Fibroblast of upper back skin (primary cell): Measurements from ENCODE around the gene WDR46.

Source experiments
- DNase-seq: peaks from one replicate; pipeline ENCODE4 v3.0.0-alpha.2; 2013

WDR46 gene

GRCh38 chr6:33313105-33313708, 24.2 kb upstream of the WDR46 start:
- DNase-seq, result no peak

DNA sequence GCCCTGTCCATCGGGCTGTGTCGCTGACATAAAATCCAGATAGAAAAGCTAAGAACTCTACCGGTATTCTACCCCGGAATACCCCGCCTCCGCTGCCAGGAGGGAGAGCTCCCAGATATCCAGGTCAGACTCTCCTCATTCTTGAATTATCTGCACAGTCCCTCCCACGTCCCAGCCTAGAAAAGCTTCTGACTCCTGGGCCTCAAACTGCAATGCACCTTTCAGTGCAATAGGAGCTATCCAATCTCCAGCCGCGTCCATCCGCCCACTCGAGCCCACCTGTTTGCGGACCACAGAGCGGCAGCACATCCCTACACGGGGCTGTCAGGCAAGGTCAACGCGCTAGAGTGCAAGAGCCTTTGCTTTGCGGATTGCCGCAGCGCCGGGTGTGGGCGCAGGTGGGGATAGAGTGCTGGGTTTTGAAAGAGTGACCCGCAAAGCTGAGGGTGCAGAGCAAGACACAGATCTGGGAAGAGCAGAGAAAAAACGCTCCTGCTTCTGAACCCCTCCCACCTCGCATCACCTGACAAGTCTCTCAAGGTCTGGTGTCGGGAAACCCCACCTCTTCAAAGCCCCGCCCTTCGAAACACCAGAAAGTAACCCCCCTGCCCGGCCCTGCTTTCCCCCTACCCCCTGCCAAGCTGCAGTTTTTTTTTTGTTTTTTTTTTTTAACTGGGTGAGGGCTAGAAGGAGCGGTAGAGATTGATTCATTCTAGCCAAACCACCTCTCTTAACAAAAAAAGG, 23.5 kb upstream of the WDR46 start:
- DNase-seq, result peak; percentile 55

GRCh38 chr6:33306356-33306755, 17.3 kb upstream of the WDR46 start:
- DNase-seq, result no peak

- no peak for DNase-seq
These were observed 16.0 kb upstream of the WDR46 start for GRCh38 chr6:33305052-33305451.

GRCh38 chr6:33304216-33304615, 15.2 kb upstream of the WDR46 start:
- DNase-seq, result no peak

DNA sequence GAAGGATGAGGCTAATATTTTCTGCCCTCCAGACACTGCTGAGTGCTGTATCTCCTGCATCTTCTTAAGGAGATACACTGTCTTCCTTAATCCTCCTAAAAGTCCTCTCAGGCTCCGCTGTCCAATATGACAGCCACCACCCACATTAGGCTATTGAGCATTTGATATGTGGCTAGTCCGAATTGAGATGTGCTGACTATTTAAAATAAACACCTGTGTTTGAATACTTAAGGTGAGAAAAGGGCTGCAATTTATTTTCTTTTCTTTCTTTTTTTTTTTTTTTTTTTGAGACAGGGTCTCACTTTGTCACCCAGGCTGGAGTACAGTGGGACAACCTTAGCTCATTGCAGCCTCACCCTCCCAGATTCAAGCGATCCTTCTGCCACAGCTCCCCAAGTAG, 12.8 kb upstream of the WDR46 start:
- DNase-seq, result no peak

DNA sequence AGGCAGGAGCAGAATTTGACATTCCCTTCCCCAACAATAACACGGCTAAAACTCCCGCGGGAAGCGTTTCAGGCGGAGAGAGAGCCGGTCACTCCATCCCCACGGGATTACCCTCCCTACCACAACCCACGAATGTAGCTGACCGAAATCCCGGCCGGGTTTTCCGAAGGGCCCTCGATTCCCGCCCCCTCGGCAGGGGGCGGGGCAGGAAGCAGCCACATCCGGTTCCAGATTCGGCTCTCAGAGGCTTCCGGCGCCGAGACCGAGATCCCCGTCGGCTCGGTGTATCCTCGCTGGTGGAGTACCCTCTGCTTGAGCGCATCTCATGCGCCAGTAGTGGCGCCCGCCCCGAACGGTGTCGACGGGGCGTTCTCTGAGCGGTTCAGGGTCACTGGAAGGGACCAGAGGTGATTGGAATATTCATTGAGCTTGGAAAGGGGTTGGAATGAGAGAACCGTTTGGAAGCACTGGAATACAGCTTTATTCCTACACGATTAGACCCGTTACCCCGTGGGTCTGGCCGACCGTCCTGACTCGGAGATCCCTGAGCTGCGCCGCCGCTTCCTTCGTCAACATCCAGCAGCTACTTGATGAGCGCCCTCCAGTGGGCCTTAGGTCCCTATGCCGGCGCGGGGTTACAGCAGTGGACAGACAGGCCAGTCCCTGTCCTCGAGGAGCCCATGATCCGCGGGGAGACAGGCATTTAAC, 10.4 kb upstream of the WDR46 start:
- peak; percentile 91 for DNase-seq

GRCh38 chr6:33298773-33299236, 9.8 kb upstream of the WDR46 start, which contains the start of gene RGL2:
TSS of gene RGL2 (minus strand) at chr6:33298942. CDS start at chr6:33298610, 332 bp downstream.
- DNase-seq, result peak; percentile 57

GRCh38 chr6:33297956-33298772, 9.1 kb upstream of the WDR46 start:
- peak; percentile 74 for DNase-seq

- DNase-seq, result no peak
These were observed 8.4 kb upstream of the WDR46 start for GRCh38 chr6:33297406-33297955.

DNA sequence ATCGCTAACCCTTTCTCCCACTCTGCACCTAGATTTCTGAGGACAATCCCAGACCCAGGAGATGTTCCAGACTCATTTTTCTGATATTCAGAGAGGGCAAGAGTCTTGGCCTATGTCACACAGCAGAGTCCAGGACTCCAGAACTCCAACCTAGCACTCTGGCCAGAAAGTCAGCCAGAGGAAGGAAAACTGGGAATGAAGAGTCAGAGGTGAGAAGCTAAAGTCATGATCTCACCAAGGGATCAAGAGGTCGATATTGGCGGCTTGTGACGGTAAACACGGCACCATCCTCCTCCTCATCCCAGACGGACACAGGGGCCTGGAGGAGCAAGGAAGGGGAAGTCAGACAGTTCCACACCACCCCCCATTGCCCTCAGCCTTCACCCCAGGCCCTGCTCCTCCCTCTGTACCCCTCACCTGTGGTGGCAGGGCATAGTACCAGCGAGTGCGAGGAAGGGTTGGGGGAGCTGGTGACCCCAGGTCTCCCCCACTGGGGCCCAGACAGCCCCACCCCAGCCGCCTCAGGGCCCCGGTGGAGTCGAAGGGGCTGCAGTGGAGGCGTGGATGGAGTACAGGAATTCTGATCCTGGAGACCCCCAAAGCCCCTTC, 7.9 kb upstream of the WDR46 start:
- DNase-seq, result no peak

DNA sequence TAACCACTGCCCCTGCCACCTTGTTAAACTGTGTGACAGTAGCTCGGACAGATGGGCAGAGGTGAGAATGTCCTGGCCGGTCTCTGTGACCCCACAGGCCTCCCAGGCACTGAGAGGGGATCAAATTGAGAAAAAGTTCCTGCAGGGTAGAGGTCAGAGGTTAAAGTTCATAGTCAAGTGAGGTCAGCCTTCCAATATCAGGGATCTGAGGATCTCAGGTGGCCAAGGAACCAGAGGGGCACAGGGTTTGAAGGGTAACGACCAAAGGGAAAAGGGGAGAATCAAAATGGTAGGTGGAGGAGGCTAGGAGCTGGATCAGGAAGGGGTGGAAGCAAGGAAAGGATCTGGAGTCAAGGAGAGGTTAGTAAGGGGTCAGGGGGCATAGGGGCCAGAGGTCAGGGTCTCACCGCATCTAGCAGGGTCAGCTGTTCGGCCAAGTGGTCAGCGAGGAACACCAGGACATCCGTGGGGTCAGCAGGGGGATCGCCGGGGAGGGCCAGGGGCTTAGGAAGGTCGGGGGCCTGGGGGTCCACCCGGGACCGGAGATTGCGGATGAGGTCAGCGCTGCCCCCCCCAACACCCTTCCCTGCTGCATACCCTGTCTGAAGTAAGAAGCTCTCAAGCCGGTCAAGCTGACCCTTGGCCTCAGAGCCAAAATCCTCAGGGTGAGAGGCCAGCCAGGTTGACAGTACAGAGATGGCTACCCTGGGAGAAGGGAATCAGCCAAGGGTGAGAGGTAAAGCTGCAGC, 6.8 kb upstream of the WDR46 start:
- no peak for DNase-seq

- DNase-seq, result no peak
These were observed 5.2 kb upstream of the WDR46 start for GRCh38 chr6:33294086-33294823.

DNA sequence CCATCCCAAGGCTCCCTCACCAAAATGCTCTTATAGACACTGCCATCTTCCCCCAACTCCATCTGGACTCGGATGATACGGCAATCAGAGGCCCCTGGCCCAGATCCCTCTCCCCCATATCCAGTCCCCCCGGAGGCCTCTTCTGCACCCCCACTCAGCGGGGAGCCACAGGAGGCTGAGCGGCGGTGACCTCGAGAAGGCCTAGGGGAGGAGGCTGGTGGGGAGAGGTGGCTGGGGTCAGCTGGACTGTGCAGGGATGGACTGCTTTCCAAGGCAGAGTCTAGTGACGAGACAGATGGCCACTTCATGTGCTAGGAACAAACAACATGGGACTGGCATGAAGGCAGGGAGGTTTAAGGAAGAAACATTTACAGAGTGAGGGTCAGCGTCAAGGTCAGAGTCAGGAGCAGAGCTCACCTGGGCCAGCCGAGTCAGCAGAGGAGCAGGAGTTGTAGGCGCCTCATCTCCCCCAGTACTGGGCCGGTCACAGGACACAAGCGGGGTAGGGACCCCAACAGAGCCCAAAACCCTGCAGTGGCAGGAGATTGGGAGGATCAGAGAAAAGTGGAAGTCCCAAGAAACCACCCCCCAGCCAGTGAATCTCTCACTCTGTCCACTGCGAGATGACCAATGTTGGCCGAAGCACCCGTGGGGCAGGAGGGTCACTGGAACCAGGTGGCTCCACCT, 4.1 kb upstream of the WDR46 start:
- DNase-seq, result no peak

DNA sequence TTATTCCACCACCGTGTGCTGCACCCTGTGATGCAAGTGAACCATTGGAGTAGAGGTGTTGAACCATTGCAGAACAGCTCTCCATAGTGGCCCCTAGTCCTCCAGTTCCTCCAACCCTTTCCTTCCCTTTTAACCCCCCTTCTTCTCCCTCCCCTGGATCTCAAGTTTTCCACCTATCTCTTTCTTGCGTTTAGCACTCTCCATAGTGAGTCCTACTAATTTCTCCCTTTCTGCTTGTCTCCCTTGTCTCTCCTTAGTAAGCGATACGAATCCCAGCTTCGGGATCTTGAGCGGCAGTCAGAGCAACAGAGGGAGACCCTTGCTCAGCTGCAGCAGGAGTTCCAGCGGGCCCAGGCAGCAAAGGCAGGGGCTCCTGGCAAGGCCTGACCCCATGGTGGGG, 1.4 kb upstream of the WDR46 start:
- no peak for DNase-seq

- DNase-seq, result no peak
These were observed 811 bp upstream of the WDR46 start for GRCh38 chr6:33289784-33290315.

DNA sequence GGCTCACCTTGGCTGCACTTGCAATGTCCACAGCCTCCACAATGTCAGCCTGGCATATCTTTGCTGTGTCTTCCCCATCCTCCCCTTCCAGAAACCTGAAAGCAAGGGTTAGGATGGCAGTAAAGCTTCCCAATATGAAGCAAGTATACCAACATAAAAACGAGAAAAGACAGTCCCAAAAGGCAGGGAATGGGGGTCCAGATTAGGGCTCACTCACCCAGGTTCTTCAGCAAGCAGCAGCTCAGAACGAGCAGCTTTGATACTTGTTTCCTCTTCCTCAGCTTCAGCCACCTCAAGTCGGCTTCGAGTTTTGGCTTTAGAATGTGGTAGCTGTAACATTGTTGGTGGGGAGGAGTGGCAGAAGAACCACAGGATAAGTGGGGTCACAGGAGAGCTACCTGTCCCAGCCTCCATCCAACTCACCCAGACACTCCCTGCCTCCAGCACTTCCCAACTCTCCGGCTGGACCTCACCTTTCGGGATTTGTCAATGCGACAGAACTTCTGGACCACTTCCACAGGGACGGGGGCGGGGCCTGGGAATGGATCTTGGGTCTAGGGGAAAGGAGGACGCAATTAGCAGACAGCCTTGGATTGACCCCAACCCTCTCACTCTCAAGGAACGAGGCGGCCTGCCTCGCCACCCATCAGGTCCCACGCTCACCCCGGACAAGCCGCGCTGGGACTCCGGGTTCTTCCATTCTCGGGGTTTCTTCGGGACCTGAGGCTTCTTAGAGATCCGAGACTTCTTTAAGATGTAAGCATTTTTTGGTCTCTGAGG, 708 bp downstream of the WDR46 start:
- no peak for DNase-seq

- no peak for DNase-seq
These were observed 1.8 kb downstream of the WDR46 start for GRCh38 chr6:33286946-33287914.
